GM10248 (cell line): ENCODE results near the gene BLOC1S3.
"Not testable (repeated sequence)": the region's sequence is repeated elsewhere in the genome, so short reads cannot be mapped to it uniquely, and the experiment has no call there.

Experiments
- CTCF ChIA-PET: fragments of 300-600 bp; sonication (Branson Sonifier 250); formaldehyde crosslinking; extraction: SDS; loops from one replicate; lab custom pipeline; 2021; ENCODE audit warnings: antibody characterized with exemption; lab: Yijun Ruan, JAX
- POLR2A ChIA-PET: fragments of 350-650 bp; sonication (Branson Sonifier 250); formaldehyde crosslinking; extraction: SDS; loops from one replicate; lab custom pipeline; 2020; ENCODE audit warnings: antibody characterized with exemption; lab: Yijun Ruan, JAX
- DNase-seq: peaks from one replicate; pipeline ENCODE4 v3.0.0; 2012; ENCODE audit errors: extremely low spot score
- TF ChIP-seq, protein P1 (sequence below): IDR thresholded peaks from 2 replicates; pipeline ENCODE4 v1.5.1; 2012; ENCODE audit warnings: mild to moderate bottlenecking, low read depth; ENCODE audit errors: extremely low read depth, missing control alignments, control extremely low read depth

BLOC1S3 gene

DNA sequence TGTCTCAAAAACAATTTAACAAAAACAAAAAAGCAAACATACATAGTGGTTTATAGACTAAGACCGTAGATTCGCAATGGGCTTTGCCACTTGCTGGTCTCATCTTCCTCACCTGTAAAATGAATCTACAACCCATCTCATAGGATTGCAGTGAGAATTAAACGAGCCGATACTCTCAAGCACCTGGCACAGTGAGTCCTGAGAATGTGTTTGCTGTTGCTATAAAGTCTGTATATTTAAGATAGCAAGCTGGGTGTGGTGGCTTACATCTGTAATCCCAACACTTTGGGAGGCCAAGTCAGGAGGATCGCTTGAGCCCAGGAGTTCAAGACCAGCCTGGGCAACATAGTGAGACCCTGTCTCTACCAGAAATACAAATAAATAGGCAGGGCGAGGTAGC, 44.1 kb downstream of the BLOC1S3 start:
- ChIA-PET CTCF (no interaction called here), POLR2A (no interaction called here)
- DNase-seq: no peak
- TF ChIP-seq, protein P1, sequence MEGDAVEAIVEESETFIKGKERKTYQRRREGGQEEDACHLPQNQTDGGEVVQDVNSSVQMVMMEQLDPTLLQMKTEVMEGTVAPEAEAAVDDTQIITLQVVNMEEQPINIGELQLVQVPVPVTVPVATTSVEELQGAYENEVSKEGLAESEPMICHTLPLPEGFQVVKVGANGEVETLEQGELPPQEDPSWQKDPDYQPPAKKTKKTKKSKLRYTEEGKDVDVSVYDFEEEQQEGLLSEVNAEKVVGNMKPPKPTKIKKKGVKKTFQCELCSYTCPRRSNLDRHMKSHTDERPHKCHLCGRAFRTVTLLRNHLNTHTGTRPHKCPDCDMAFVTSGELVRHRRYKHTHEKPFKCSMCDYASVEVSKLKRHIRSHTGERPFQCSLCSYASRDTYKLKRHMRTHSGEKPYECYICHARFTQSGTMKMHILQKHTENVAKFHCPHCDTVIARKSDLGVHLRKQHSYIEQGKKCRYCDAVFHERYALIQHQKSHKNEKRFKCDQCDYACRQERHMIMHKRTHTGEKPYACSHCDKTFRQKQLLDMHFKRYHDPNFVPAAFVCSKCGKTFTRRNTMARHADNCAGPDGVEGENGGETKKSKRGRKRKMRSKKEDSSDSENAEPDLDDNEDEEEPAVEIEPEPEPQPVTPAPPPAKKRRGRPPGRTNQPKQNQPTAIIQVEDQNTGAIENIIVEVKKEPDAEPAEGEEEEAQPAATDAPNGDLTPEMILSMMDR: no peak

- no peak for DNase-seq
- CTCF ChIA-PET: interaction anchor here (1.1 kb wide), 1 partner anchor 22 kb away, joined by 3 read pairs; no protein-coding TSS in a partner anchor
- TF ChIP-seq, protein P1: no peak
- POLR2A ChIA-PET: no interaction called here
These were observed 45.3 kb downstream of the BLOC1S3 start for GRCh38 chr19:45223879-45224278.

DNA sequence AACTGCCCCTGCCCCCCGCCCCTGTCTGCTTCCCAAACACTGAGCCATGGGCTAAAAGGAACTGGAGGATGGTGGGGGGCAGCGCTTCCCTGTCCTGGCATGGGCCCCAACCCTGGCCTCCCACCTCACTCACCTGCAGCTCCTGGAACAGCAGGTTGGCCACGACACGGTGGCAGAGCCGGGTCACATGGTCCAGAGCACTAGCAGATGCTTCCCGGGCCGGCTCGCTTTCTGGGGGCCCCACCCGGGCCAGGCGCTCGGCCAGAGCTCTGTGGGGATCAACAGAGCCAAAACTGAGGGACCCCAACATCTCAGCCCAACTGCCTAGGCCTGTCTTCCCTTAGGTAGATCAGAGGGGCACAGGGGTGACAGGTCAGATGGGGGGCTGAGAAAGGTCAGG, 46.1 kb downstream of the BLOC1S3 start:
- POLR2A ChIA-PET: no interaction called here
- DNase-seq: no peak
- TF ChIP-seq, protein P1: no peak
- CTCF ChIA-PET: interaction anchor here (1.1 to 2.1 kb wide), 2 partner anchors 18 to 22 kb away, joined by 3 to 5 read pairs; no protein-coding TSS in a partner anchor

DNA sequence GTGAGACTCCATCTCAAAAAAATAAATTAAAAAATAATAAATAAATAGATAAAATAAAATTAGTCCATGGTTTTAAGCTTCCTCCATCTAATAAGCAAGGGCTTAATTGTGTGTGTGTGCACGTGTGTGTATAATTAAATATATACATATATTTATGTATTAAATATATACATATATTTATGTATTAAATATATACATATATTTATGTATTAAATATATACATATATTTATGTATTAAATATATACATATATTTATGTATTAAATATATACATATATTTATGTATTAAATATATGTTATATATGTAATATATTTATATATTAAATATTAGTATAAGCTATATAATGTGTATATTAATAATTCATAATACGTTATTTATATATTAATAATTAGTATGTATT, 50.5 kb downstream of the BLOC1S3 start:
- DNase-seq, POLR2A ChIA-PET: not testable (repeated sequence)
- CTCF ChIA-PET: interaction anchor here (1.0 kb wide), 1 partner anchor 86 kb away, joined by 3 read pairs; no protein-coding TSS in a partner anchor
